Measurements from ENCODE around the gene FAM9B.

The FAM9B gene

DNA sequence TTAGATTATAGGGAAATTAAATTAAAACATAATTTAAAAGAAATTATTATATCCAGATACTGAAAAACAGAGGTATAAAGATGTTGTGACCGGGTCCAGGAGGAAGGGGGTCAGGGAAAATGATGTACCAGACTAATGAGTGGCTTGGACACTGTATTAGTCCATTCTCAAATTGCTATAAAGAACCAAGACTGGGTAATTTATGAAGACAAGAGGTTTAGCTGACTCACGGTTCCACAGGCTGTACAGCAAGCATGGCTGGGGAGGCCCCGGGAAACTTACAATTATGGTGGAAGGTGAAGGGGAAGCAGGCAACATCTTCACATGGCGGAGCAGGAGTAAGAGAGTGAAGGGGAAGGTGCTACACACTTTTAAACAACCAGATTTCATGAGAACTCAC lies 3.4 kb upstream of the FAM9B start:
- Histone ChIP-seq H3K9me2 (replicated peaks; ENCODE audit: control insufficient read depth, low read length) (no peaks in the 10 kb centered on the region), H3K79me2 (ENCODE audit: control insufficient read depth, low read length) (no peaks in the 10 kb centered on the region), H3K27ac (ENCODE audit: low read depth, low read length) (no peak overlapping the region), H4K20me1 (ENCODE audit: control insufficient read depth, insufficient read depth, low read depth, low read length) (no peaks in the 10 kb centered on the region), H3K27me3 (ENCODE audit: control insufficient read depth, low read length) (no peaks in the 10 kb centered on the region), H3K4me2 (ENCODE audit: low read length) (no peak overlapping the region), H3K4me1 (ENCODE audit: control insufficient read depth, low read length) (no peaks in the 10 kb centered on the region), H3K9me3 (ENCODE audit: control insufficient read depth, insufficient read depth, low read length) (no peaks in the 10 kb centered on the region), H3K36me3 (ENCODE audit: control insufficient read depth, low read length) (no peaks in the 10 kb centered on the region), H3F3A (ENCODE audit: control insufficient read depth, insufficient read depth) (no peaks in the 10 kb centered on the region), H3K4me3 (ENCODE audit: low read length) (no peak overlapping the region)
- TF ChIP-seq EZH2phosphoT487 (IDR thresholded peaks at IDR 0.05; ENCODE audit: borderline replicate concordance, low read length), result no peak
- TF ChIP-seq, protein P1, sequence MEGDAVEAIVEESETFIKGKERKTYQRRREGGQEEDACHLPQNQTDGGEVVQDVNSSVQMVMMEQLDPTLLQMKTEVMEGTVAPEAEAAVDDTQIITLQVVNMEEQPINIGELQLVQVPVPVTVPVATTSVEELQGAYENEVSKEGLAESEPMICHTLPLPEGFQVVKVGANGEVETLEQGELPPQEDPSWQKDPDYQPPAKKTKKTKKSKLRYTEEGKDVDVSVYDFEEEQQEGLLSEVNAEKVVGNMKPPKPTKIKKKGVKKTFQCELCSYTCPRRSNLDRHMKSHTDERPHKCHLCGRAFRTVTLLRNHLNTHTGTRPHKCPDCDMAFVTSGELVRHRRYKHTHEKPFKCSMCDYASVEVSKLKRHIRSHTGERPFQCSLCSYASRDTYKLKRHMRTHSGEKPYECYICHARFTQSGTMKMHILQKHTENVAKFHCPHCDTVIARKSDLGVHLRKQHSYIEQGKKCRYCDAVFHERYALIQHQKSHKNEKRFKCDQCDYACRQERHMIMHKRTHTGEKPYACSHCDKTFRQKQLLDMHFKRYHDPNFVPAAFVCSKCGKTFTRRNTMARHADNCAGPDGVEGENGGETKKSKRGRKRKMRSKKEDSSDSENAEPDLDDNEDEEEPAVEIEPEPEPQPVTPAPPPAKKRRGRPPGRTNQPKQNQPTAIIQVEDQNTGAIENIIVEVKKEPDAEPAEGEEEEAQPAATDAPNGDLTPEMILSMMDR (IDR thresholded peaks at IDR 0.05; ENCODE audit: low read depth, low read length, poor library complexity, severe bottlenecking), result no peak

DNA sequence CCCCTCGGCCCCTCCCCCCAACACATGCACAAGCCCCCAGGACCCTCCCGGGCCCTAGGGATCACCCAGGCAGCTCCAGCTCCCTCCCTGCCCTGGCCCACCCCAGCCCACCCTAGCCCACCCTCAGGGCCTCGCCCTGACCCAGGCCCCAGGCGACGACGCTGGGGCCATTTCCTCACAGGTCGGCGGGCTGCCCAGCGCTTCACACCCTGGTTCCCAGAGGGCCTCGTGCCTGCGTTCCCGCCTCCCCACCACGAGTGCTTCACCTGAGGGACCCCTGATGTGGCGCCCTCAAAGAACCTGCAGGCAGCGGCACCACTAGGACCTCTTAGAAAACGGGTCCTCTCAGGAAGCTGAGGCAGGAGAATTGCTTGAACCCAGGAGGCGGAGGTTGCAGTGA lies 341 bp downstream of the FAM9B start:
- Histone ChIP-seq H3K4me1 (ENCODE audit: control insufficient read depth, low read length) (peaks cover 5% of the 10 kb centered on the region; the same call in 1 of the 2 replicates), H3F3A (ENCODE audit: control insufficient read depth, insufficient read depth) (no peaks in the 10 kb centered on the region), H3K79me2 (ENCODE audit: control insufficient read depth, low read length) (no peaks in the 10 kb centered on the region), H4K20me1 (ENCODE audit: control insufficient read depth, insufficient read depth, low read depth, low read length) (no peaks in the 10 kb centered on the region), H3K36me3 (ENCODE audit: control insufficient read depth, low read length) (no peaks in the 10 kb centered on the region), H3K27me3 (ENCODE audit: control insufficient read depth, low read length) (no peaks in the 10 kb centered on the region), H3K4me2 (ENCODE audit: low read length) (no peak overlapping the region), H3K9me3 (ENCODE audit: control insufficient read depth, insufficient read depth, low read length) (no peaks in the 10 kb centered on the region), H3K27ac (ENCODE audit: low read depth, low read length) (no peak overlapping the region), H3K9me2 (replicated peaks; ENCODE audit: control insufficient read depth, low read length) (no peaks in the 10 kb centered on the region), H3K4me3 (ENCODE audit: low read length) (no peak overlapping the region)
- TF ChIP-seq, protein P1 (IDR thresholded peaks at IDR 0.05; ENCODE audit: low read depth, low read length, poor library complexity, severe bottlenecking), result no peak
- TF ChIP-seq EZH2phosphoT487 (IDR thresholded peaks at IDR 0.05; ENCODE audit: borderline replicate concordance, low read length), result no peak

DNA sequence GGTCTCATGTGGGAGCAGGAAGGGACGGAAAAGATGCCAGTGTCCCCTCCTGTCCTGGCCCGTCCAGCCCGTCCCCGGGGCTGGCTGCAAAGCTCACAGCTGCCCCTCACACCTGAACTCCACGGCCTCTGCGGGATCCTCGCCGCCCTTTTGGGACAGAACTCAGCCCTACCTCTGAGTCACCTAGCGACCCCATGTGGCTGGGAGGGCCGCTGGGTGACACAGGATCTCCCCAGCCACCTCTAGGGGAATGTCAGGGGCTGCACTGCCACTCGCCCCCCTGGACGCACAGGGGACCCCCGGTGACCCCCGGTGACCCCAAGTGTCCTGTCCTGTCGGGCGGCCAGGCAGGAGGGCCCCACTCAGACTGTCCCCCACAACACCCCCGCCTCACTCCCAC lies 748 bp downstream of the FAM9B start:
- no peaks in the 10 kb centered on the region for H3K9me3 ChIP-seq (ENCODE audit: control insufficient read depth, insufficient read depth, low read length)
- no peaks in the 10 kb centered on the region for H3K36me3 ChIP-seq (ENCODE audit: control insufficient read depth, low read length)
- no peak overlapping the region for H3K4me3 ChIP-seq (ENCODE audit: low read length)
- H3K27ac ChIP-seq (ENCODE audit: low read depth, low read length), result no peak overlapping the region
- no peaks in the 10 kb centered on the region for H3F3A ChIP-seq (ENCODE audit: control insufficient read depth, insufficient read depth)
- no peak overlapping the region for H3K4me2 ChIP-seq (ENCODE audit: low read length)
- TF ChIP-seq, protein P1 (IDR thresholded peaks at IDR 0.05; ENCODE audit: low read depth, low read length, poor library complexity, severe bottlenecking), result no peak
- TF ChIP-seq EZH2phosphoT487 (IDR thresholded peaks at IDR 0.05; ENCODE audit: borderline replicate concordance, low read length), result no peak
- H3K9me2 ChIP-seq (replicated peaks; ENCODE audit: control insufficient read depth, low read length), result no peaks in the 10 kb centered on the region
- no peaks in the 10 kb centered on the region for H3K27me3 ChIP-seq (ENCODE audit: control insufficient read depth, low read length)
- H3K4me1 ChIP-seq (ENCODE audit: control insufficient read depth, low read length), result peaks cover 5% of the 10 kb centered on the region; the same call in 1 of the 2 replicates
- no peaks in the 10 kb centered on the region for H3K79me2 ChIP-seq (ENCODE audit: control insufficient read depth, low read length)
- H4K20me1 ChIP-seq (ENCODE audit: control insufficient read depth, insufficient read depth, low read depth, low read length), result no peaks in the 10 kb centered on the region
